ENCODE data around the gene ZNF780B.
A peak's percentile ranks its signal among the peaks of the same experiment; 100 is the strongest.

Gene ZNF780B

GRCh38 chr19:40055832-40056504 lies at the start of gene ZNF780B:
Gene ZNF780B, minus strand, starts transcription at chr19:40056231. Its CDS starts 5,899 bp downstream, at chr19:40050332.
- no peaks in the 10 kb centered on the region for H3K9me3 ChIP-seq (ENCODE audit: control insufficient read depth, low read length)
- H3K4me1 ChIP-seq (ENCODE audit: control insufficient read depth, insufficient read depth, low read length): peaks cover 11% of the 10 kb centered on the region
- H3K4me3 ChIP-seq (ENCODE audit: low read length): peak within 1 kb of the TSS; percentile 97
- no peaks in the 10 kb centered on the region for H3K36me3 ChIP-seq (ENCODE audit: control insufficient read depth, insufficient read depth, low read length)
- no peaks in the 10 kb centered on the region for H3K27me3 ChIP-seq (ENCODE audit: control insufficient read depth, insufficient read depth, low read length)
- peak within 1 kb of the TSS; percentile 82 for H3K9ac ChIP-seq (ENCODE audit: low read length)

DNA sequence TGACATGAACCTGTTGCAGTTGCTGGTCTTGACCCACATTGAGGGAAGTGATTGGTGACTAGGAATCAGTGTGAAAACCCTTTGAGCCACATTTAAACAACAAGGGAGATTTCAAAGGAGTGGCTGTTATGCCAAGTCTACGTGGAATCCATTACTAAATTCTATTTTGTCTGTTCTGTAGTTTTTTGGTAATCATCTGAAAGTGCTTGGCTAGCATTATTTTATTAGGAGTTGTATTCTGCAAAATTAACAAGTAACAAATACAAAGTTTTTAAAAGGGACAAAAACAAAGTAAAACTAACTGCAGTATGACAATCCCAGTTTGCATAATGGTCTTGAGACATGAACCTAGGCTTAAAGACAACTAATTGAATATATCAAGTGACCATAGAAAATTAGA lies 48.7 kb upstream of the ZNF780B start:
- Histone ChIP-seq H3K9me3 (ENCODE audit: control insufficient read depth, low read length) (no peaks in the 10 kb centered on the region), H3K36me3 (ENCODE audit: control insufficient read depth, insufficient read depth, low read length) (no peaks in the 10 kb centered on the region), H3K4me1 (ENCODE audit: control insufficient read depth, insufficient read depth, low read length) (no peaks in the 10 kb centered on the region), H3K9ac (ENCODE audit: low read length) (no peak overlapping the region), H3K27me3 (ENCODE audit: control insufficient read depth, insufficient read depth, low read length) (no peaks in the 10 kb centered on the region), H3K4me3 (ENCODE audit: low read length) (no peak overlapping the region)

DNA sequence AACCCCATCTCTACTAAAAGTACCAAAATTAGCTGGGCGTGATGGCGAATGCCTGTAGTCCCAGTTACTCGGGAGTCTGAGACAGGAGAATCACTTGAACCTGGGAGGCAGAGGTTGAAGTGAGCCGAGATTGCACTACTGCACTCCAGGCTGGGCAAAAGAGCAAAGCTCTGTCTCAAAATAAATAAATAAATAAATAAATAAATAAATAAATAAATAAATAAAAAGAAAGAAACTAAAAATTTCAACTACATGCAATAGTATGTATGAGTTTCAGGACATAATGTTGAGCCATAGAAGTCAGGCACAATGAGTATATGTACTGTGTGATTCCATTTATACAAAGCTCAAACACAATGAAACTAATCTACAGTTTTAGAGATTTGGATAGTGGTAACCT lies 47.6 kb upstream of the ZNF780B start:
- Histone ChIP-seq H3K9me3 (ENCODE audit: control insufficient read depth, low read length) (no peaks in the 10 kb centered on the region), H3K4me1 (ENCODE audit: control insufficient read depth, insufficient read depth, low read length) (no peaks in the 10 kb centered on the region), H3K36me3 (ENCODE audit: control insufficient read depth, insufficient read depth, low read length) (no peaks in the 10 kb centered on the region), H3K27me3 (ENCODE audit: control insufficient read depth, insufficient read depth, low read length) (no peaks in the 10 kb centered on the region), H3K9ac (ENCODE audit: low read length) (no peak overlapping the region), H3K4me3 (ENCODE audit: low read length) (no peak overlapping the region)

GRCh38 chr19:40101813-40102212 lies 45.8 kb upstream of the ZNF780B start:
- H3K4me3 ChIP-seq (ENCODE audit: low read length): no peak overlapping the region
- H3K27me3 ChIP-seq (ENCODE audit: control insufficient read depth, insufficient read depth, low read length): no peaks in the 10 kb centered on the region
- no peaks in the 10 kb centered on the region for H3K4me1 ChIP-seq (ENCODE audit: control insufficient read depth, insufficient read depth, low read length)
- no peaks in the 10 kb centered on the region for H3K36me3 ChIP-seq (ENCODE audit: control insufficient read depth, insufficient read depth, low read length)
- H3K9me3 ChIP-seq (ENCODE audit: control insufficient read depth, low read length): no peaks in the 10 kb centered on the region
- H3K9ac ChIP-seq (ENCODE audit: low read length): no peak overlapping the region

DNA sequence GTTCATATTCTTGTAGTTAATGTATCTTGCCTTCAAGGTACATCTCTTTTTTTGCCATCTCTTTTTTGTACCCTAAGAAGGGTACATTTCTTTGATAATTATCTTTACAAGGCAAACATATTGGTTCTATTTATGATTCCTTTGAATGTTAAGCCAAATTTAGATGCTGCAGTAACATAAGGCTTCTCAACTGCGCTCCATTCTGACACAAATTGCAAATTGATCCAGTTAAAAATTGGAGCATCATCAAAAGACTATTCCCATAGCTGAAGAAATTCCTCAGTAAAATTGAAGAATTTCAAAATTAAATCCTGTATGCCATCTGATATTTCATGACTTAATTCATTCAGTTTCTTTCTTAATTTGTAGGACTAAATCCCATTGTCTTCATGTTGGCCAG lies 37.4 kb upstream of the ZNF780B start:
- no peaks in the 10 kb centered on the region for H3K9me3 ChIP-seq (ENCODE audit: control insufficient read depth, low read length)
- H3K4me3 ChIP-seq (ENCODE audit: low read length): no peak overlapping the region
- H3K4me1 ChIP-seq (ENCODE audit: control insufficient read depth, insufficient read depth, low read length): no peaks in the 10 kb centered on the region
- H3K36me3 ChIP-seq (ENCODE audit: control insufficient read depth, insufficient read depth, low read length): no peaks in the 10 kb centered on the region
- H3K9ac ChIP-seq (ENCODE audit: low read length): no peak overlapping the region
- peaks cover 5% of the 10 kb centered on the region for H3K27me3 ChIP-seq (ENCODE audit: control insufficient read depth, insufficient read depth, low read length)

DNA sequence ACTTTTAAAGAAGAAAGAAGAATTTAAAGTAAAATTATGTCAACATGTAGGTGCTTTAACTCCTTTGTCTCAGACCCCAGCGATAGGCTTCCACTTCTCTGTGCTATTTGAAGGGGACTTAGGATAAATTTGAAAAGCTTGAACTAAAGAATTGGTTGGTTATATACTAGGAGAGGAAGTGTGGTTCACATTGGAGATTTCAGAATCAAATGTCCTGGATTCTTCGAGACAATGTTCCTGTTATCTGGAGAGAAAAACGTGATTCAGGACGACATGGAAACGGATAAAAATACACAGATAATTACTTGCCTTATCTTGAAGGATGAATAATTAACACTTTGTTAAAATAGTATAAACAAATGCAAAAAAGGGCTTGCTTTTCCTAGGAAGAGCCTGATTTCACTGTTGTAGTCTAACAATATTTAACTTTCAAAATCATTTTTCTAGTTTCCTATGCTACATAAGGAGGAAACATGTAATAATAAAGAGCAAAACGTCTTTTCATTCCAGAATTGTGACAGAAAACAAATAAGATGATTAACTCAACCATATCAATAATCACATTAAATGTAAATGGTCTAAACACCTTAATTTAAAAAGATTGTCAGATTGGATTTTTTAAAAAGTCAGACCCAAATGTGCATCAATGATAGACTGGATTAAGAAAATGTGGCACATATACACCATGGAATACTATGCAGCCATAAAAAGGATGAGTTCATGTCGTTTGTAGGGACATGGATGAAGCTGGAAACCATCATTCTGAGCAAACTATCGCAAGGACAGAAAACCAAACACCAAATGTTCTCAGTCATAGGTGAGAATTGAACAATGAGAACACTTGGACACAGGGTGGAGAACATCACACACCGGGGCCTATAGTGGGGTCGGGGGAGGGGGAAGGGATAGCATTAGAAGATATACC lies 35.4 kb upstream of the ZNF780B start:
- no peaks in the 10 kb centered on the region for H3K36me3 ChIP-seq (ENCODE audit: control insufficient read depth, insufficient read depth, low read length)
- H3K9ac ChIP-seq (ENCODE audit: low read length): peak overlapping the region; percentile 86
- H3K9me3 ChIP-seq (ENCODE audit: control insufficient read depth, low read length): no peaks in the 10 kb centered on the region
- H3K4me3 ChIP-seq (ENCODE audit: low read length): peak overlapping the region; percentile 71
- H3K4me1 ChIP-seq (ENCODE audit: control insufficient read depth, insufficient read depth, low read length): no peaks in the 10 kb centered on the region
- peaks cover 5% of the 10 kb centered on the region for H3K27me3 ChIP-seq (ENCODE audit: control insufficient read depth, insufficient read depth, low read length)

GRCh38 chr19:40090241-40091204 lies 34.5 kb upstream of the ZNF780B start, which contains the start of gene ZNF780A:
Gene ZNF780A, minus strand, starts transcription at chr19:40090943. Its CDS starts 6,190 bp downstream, at chr19:40084753.
- peak within 1 kb of the TSS; percentile 86 for H3K9ac ChIP-seq (ENCODE audit: low read length)
- H3K36me3 ChIP-seq (ENCODE audit: control insufficient read depth, insufficient read depth, low read length): no peaks in the 10 kb centered on the region
- H3K9me3 ChIP-seq (ENCODE audit: control insufficient read depth, low read length): no peaks in the 10 kb centered on the region

DNA sequence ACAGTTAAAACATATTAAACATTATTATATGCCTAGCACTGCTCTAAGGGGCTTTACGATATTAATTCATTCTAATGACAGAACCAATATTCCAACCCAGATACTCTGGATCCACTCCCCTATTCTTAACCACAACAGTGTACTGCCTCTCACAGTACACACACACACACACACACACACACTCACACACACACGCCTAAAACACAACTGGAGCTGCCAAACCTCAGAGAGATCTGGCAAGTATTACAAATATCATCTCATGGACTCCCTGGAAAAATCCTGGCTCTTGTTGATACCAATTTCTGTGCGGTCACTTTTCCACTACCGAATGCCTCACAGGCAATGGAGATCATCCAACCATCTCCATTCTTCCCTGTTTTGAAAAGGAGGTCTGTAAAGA lies 33.4 kb upstream of the ZNF780B start:
- Histone ChIP-seq H3K9me3 (ENCODE audit: control insufficient read depth, low read length) (no peaks in the 10 kb centered on the region), H3K36me3 (ENCODE audit: control insufficient read depth, insufficient read depth, low read length) (no peaks in the 10 kb centered on the region), H3K4me3 (ENCODE audit: low read length) (peak overlapping the region; percentile 71), H3K9ac (ENCODE audit: low read length) (peak overlapping the region; percentile 86), H3K4me1 (ENCODE audit: control insufficient read depth, insufficient read depth, low read length) (no peaks in the 10 kb centered on the region), H3K27me3 (ENCODE audit: control insufficient read depth, insufficient read depth, low read length) (no peaks in the 10 kb centered on the region)

More at GRCh38 chr19:40090241-40091204, 34.5 kb upstream of the ZNF780B start, which contains the start of gene ZNF780A:
- Histone ChIP-seq H3K4me3 (ENCODE audit: low read length) (peak within 1 kb of the TSS; percentile 71), H3K4me1 (ENCODE audit: control insufficient read depth, insufficient read depth, low read length) (no peaks in the 10 kb centered on the region), H3K27me3 (ENCODE audit: control insufficient read depth, insufficient read depth, low read length) (peaks cover 5% of the 10 kb centered on the region)

- H3K9me3 ChIP-seq (ENCODE audit: control insufficient read depth, low read length): no peaks in the 10 kb centered on the region
- H3K4me1 ChIP-seq (ENCODE audit: control insufficient read depth, insufficient read depth, low read length): no peaks in the 10 kb centered on the region
- no peaks in the 10 kb centered on the region for H3K36me3 ChIP-seq (ENCODE audit: control insufficient read depth, insufficient read depth, low read length)
- no peaks in the 10 kb centered on the region for H3K27me3 ChIP-seq (ENCODE audit: control insufficient read depth, insufficient read depth, low read length)
- H3K9ac ChIP-seq (ENCODE audit: low read length): no peak overlapping the region
- H3K4me3 ChIP-seq (ENCODE audit: low read length): no peak overlapping the region
Measured at GRCh38 chr19:40088299-40089047, 32.4 kb upstream of the ZNF780B start.

DNA sequence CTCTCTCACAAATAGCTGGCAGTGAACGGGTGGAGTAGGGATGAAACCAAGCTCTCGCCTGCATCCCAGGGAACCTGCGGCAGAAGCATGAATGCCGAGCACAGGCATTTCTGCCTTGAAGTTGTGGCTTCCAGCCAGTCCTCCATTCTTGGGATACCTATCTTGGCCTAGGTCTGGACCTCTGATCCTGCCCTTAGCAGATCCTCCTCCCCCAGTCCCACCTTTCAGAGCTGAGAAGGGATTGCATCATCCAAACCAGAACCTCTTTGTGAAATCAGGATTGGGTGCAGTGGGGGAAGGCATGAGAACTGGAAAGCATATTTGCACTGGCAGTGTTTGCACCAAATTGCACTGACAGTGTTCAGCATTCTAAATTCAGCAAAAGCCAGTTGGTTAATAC lies 28.9 kb upstream of the ZNF780B start:
- Histone ChIP-seq H3K4me1 (ENCODE audit: control insufficient read depth, insufficient read depth, low read length) (no peaks in the 10 kb centered on the region), H3K9ac (ENCODE audit: low read length) (no peak overlapping the region), H3K4me3 (ENCODE audit: low read length) (no peak overlapping the region), H3K36me3 (ENCODE audit: control insufficient read depth, insufficient read depth, low read length) (no peaks in the 10 kb centered on the region), H3K9me3 (ENCODE audit: control insufficient read depth, low read length) (no peaks in the 10 kb centered on the region), H3K27me3 (ENCODE audit: control insufficient read depth, insufficient read depth, low read length) (no peaks in the 10 kb centered on the region)

- Histone ChIP-seq H3K4me1 (ENCODE audit: control insufficient read depth, insufficient read depth, low read length) (no peaks in the 10 kb centered on the region), H3K9ac (ENCODE audit: low read length) (no peak overlapping the region), H3K9me3 (ENCODE audit: control insufficient read depth, low read length) (no peaks in the 10 kb centered on the region), H3K4me3 (ENCODE audit: low read length) (no peak overlapping the region), H3K36me3 (ENCODE audit: control insufficient read depth, insufficient read depth, low read length) (peaks cover 7% of the 10 kb centered on the region), H3K27me3 (ENCODE audit: control insufficient read depth, insufficient read depth, low read length) (no peaks in the 10 kb centered on the region)
Measured at GRCh38 chr19:40081411-40081810, 25.4 kb upstream of the ZNF780B start.
